IMR-90 (cell line): ENCODE results near the gene CCSER1.

Experiments used
- CEBPB ChIP-seq: IDR thresholded peaks from 2 replicates; pipeline ENCODE4 v1.6.1; 2012; ENCODE audit warnings: low read depth, low read length, improper control_type of control experiment
- FOS ChIP-seq: fragments of 150-350 bp; IDR thresholded peaks from 2 replicates; pipeline ENCODE4 v1.6.1; 2016; ENCODE audit warnings: low read depth, low read length
- MAZ ChIP-seq: IDR thresholded peaks from 2 replicates; pipeline ENCODE4 v1.6.1; 2012; ENCODE audit warnings: low read depth, mild to moderate bottlenecking, low read length, improper control_type of control experiment, moderate library complexity, borderline replicate concordance
- NFE2L2 ChIP-seq: fragments of 150-350 bp; IDR thresholded peaks from 2 replicates; pipeline ENCODE4 v1.6.1; 2016; ENCODE audit warnings: low read depth, mild to moderate bottlenecking, low read length
- POLR2A ChIP-seq: IDR thresholded peaks from 2 replicates; pipeline ENCODE4 v1.6.1; 2012; ENCODE audit warnings: mild to moderate bottlenecking, low read depth, low read length
- RAD21 ChIP-seq: IDR thresholded peaks from 2 replicates; pipeline ENCODE4 v1.6.1; 2012; ENCODE audit warnings: low read length, improper control_type of control experiment
- RCOR1 ChIP-seq: IDR thresholded peaks from 2 replicates; pipeline ENCODE4 v1.6.1; 2012; ENCODE audit warnings: mild to moderate bottlenecking, low read length, improper control_type of control experiment; ENCODE audit not compliant: insufficient replicate concordance
- TF ChIP-seq, protein P1 (sequence below): fragments of 150-350 bp; IDR thresholded peaks from 2 replicates; pipeline ENCODE4 v1.6.1; 2017; ENCODE audit warnings: mild to moderate bottlenecking, antibody characterized with exemption, low read length, low read depth
- TF ChIP-seq, protein P2 (sequence below): conservative IDR thresholded peaks from 2 replicates; pipeline ENCODE4 v1.5.1; 2012; ENCODE audit warnings: mild to moderate bottlenecking, low read depth, low read length, improper control_type of control experiment
- TF ChIP-seq, protein P3 (sequence below): fragments of 150-350 bp; IDR thresholded peaks from 2 replicates; pipeline ENCODE4 v1.6.1; 2016; ENCODE audit warnings: low read depth, mild to moderate bottlenecking, low read length, moderate library complexity, borderline replicate concordance

DNA sequence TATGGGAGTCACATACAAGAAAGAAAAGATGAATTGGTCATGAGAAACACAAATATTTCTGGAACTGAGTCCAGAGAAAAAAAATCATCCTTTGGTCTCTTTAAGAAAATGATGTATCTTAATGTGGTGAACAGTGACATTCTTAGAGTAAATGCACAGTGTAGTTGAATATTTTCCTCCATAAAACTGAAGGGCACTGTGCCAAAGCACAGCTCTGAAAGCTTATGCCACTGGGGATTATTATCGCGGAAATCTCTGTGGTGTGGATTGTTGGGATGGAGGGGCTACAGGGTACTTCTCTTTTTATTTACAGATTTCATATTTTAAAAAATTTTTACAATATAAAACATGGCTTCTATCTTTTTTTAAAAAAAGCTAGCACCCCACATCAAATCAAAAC is 908.1 kb downstream of the CCSER1 start:
- no peak for TF ChIP-seq POLR2A
- no peak for TF ChIP-seq MAZ
- TF ChIP-seq, protein P1, sequence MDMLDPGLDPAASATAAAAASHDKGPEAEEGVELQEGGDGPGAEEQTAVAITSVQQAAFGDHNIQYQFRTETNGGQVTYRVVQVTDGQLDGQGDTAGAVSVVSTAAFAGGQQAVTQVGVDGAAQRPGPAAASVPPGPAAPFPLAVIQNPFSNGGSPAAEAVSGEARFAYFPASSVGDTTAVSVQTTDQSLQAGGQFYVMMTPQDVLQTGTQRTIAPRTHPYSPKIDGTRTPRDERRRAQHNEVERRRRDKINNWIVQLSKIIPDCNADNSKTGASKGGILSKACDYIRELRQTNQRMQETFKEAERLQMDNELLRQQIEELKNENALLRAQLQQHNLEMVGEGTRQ: no peak
- TF ChIP-seq, protein P2, sequence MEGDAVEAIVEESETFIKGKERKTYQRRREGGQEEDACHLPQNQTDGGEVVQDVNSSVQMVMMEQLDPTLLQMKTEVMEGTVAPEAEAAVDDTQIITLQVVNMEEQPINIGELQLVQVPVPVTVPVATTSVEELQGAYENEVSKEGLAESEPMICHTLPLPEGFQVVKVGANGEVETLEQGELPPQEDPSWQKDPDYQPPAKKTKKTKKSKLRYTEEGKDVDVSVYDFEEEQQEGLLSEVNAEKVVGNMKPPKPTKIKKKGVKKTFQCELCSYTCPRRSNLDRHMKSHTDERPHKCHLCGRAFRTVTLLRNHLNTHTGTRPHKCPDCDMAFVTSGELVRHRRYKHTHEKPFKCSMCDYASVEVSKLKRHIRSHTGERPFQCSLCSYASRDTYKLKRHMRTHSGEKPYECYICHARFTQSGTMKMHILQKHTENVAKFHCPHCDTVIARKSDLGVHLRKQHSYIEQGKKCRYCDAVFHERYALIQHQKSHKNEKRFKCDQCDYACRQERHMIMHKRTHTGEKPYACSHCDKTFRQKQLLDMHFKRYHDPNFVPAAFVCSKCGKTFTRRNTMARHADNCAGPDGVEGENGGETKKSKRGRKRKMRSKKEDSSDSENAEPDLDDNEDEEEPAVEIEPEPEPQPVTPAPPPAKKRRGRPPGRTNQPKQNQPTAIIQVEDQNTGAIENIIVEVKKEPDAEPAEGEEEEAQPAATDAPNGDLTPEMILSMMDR: no peak
- no peak for TF ChIP-seq FOS
- TF ChIP-seq RAD21: no peak
- TF ChIP-seq CEBPB: no peak
- TF ChIP-seq NFE2L2: no peak
- no peak for TF ChIP-seq RCOR1
- TF ChIP-seq, protein P3, sequence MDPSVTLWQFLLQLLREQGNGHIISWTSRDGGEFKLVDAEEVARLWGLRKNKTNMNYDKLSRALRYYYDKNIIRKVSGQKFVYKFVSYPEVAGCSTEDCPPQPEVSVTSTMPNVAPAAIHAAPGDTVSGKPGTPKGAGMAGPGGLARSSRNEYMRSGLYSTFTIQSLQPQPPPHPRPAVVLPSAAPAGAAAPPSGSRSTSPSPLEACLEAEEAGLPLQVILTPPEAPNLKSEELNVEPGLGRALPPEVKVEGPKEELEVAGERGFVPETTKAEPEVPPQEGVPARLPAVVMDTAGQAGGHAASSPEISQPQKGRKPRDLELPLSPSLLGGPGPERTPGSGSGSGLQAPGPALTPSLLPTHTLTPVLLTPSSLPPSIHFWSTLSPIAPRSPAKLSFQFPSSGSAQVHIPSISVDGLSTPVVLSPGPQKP: no peak
